HG03280 (cell line): Measurements from ENCODE around the gene STK4.

Experiments used
- ATAC-seq: cut with Tn5 transposase; IDR thresholded peaks from one replicate; pipeline ENCODE4 v1.9.1; 2021; ENCODE audit warnings: mild to moderate bottlenecking, moderate library complexity; ENCODE audit not compliant: unreplicated experiment

The STK4 gene

GRCh38 chr20:44966030-44966961, at the start of gene STK4:
Gene STK4 (plus strand): TSS chr20:44966512. CDS start chr20:44966569, 57 bp downstream.
- peak; percentile 81 for ATAC-seq

- no peak for ATAC-seq
These were observed 49.7 kb upstream of the STK4 start for GRCh38 chr20:44916586-44916985.

DNA sequence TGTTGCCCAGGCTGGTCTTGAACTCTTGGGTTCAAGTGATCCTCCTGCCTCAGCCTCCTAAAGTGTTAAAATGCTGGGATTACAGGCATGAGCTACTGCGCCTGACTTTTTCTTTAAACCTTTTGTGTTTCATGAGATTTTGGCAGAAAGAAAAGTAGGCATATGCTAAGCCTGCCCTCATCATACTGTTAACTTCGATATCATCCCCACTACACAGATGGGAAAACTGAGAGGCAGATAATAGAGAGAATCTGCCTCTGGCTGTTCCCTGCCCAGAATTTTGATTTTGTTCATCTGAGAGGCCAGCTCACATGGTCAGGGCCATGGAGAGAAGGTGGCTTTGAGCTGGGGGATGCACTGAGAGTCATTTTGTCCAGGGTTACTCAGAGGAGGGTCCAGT, 48.9 kb upstream of the STK4 start:
- no peak for ATAC-seq

- no peak for ATAC-seq
These were observed 48.0 kb upstream of the STK4 start for GRCh38 chr20:44918342-44918741.

- ATAC-seq = no peak
These were observed 47.6 kb upstream of the STK4 start for GRCh38 chr20:44918761-44919160.

- no peak for ATAC-seq
These were observed 44.9 kb upstream of the STK4 start for GRCh38 chr20:44921447-44921846.

GRCh38 chr20:44924541-44924940, 41.8 kb upstream of the STK4 start:
- no peak for ATAC-seq

GRCh38 chr20:44928595-44928994, 37.7 kb upstream of the STK4 start:
- ATAC-seq = no peak

DNA sequence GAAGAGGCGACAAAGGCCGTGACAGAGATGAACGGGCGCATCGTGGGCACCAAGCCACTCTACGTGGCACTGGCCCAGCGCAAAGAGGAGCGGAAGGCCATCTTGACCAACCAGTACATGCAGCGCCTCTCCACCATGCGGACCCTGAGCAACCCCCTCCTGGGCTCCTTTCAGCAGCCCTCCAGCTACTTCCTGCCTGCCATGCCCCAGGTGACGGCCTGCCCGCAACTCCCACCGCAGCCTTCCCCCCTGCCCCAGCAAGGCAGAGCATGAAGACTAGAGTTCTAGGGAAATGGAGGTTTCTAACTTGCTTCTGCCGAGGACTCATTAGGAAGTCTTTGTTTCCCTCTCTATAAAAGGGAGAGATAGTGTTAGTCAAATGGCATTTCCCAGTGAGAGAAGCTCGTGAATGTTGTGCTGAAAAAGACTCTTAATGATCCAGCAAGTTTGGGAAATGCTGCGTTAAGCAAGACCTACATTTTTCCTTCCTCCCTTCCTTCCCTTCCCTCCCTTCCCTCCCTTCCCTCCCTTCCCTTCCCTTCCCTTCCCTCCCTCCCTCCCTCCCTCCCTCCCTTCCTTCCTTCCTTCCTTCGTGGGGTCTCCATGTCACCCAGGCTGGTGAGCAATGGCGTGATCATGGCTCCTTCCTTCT, 35.7 kb upstream of the STK4 start:
- ATAC-seq = no peak

DNA sequence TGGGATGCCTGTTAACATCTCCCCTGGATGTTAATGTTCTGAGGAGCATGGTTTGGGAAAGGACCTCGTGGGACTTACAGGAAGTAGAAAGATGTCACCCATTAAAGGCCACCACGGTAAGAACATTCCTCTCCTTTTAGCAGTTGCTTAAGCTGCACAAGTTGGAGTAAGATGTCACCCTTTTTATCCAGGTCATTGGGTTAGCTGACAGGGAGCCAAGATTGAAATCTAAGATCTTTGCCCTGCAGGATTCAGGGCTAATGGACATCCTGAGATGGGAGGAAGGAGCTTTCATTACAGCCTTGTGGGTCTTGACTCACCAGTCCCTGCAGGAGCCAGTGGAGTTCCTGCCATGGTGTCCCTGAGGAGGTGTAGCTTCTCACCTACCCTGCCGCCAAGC, 34.4 kb upstream of the STK4 start:
- ATAC-seq = no peak

DNA sequence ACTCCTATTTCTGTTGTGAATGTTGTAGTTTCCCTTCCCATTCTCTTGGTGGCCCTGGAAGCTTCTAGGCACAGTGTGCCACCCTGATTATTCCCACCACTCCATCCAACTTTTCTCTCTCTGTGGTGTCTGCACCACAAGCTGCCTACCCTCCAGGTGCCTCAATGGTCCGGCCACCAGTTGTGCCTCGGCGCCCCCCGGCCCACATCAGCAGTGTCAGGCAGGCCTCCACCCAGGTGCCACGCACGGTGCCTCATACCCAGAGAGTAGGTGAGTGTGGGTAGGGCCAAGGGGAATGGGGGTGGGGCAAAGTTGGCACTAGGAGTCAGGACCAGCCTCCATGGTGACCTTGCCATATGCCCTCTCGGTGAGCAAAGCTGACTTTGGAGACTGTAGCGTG, 33.4 kb upstream of the STK4 start:
- ATAC-seq = no peak

GRCh38 chr20:44936510-44936909, 29.8 kb upstream of the STK4 start:
- no peak for ATAC-seq

GRCh38 chr20:44938637-44939036, 27.7 kb upstream of the STK4 start:
- no peak for ATAC-seq

- ATAC-seq = no peak
These were observed 25.1 kb upstream of the STK4 start for GRCh38 chr20:44941120-44941691.

- ATAC-seq = no peak
These were observed 23.9 kb upstream of the STK4 start for GRCh38 chr20:44942264-44942973.

GRCh38 chr20:44943828-44944227, 22.5 kb upstream of the STK4 start:
- ATAC-seq = no peak

GRCh38 chr20:44945261-44945660, 21.1 kb upstream of the STK4 start:
- ATAC-seq = no peak

DNA sequence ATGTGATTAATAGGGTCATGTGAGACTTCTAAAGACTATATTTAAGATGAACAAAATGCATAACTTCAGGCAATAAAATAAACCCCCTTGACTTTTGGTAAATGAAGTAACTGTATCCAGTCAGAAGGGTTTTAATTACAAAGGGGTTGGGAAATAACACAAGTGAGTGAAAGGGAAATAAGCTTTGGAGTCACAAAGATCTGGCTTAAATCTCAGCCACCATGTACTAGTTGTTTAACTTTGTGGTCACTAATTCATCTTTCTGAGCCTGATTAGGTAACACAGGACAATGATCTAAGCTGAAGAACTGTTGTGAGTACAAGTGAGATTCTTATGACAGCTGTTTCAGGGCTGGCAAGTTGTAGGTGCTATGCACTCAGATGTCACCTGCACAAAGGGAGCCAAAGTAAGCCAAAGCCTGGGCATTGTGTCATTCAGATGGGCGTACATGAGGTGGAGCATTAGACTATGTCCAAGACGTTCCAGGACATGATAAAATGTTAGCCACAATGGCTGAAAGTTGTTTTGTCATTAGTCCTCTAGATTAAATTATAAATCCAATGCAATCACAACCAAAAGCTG, 19.9 kb upstream of the STK4 start:
- ATAC-seq = no peak

DNA sequence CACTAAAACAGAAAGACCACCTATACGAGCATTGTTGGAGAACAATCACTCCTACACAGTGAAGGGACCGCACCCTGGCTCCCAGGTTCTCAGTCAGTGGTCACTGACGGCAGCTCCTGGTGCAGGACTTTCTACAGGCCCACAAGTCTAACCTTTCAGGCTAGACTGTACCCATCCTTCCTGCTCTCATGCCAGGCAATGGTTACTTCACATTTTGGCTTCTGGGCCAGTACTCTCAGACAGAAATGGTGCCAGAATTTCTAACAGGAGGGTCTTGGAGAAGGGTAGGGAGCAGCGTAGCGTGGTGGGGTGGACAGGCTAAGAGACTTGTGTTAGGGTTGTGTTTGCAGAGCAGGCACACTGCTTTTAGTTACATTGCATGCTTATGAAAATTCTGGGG, 18.2 kb upstream of the STK4 start:
- no peak for ATAC-seq

GRCh38 chr20:44948513-44948912, 17.8 kb upstream of the STK4 start:
- no peak for ATAC-seq

DNA sequence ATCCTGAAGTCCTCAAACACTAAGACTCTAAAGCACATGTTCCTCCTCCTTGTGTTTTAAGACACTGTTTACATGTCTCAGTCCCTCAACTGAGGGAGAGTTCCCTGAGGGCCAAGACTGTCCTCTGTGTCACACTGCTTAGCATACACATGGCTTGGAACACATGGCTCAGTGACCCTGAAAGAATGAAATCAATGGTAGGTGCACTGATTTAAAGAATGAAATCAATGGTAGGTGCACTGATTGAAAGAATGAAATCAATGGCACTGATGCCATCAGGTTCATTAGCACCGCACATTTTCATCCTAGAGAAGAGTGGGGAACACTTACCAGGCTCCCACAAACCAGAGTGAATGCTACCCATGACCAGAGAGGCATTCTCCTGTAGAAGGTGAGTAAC, 15.9 kb upstream of the STK4 start:
- ATAC-seq = no peak
